T-cell (primary cell): Measurements from ENCODE around the gene ZFP1. TPM values are rescaled to one million over a fixed set of nuclear protein-coding genes. Genes with fewer than 3 reads are reported as not detected.

Source experiments
- ATAC-seq, 4 experiments: fragments of 200-7000 bp in 3 of 4; fragments of 150-1000 bp in 1 of 4; cut with Tn5 transposase; replicated peaks in 1 of 4; 1 replicate in 3 of 4; 2 replicates in 1 of 4; pipeline ENCODE4 v1.10.0; 2021; ENCODE audit warnings: moderate library complexity in 3 of 4, mild to moderate bottlenecking in 2 of 4, moderate number of reproducible peaks in 1 of 4
- CTCF ChIA-PET, 2 donors: fragments of 300-600 bp; sonication (Branson Sonifier 250); formaldehyde crosslinking; loops; one replicate each; lab custom pipeline; 2022; ENCODE audit warnings: antibody characterized with exemption in 2 of 2; lab: Charles Lee
- POLR2A ChIA-PET, 2 donors: fragments of 300-600 bp; sonication (Branson Sonifier 250); formaldehyde crosslinking; loops; one replicate each; lab custom pipeline; 2022; ENCODE audit warnings: antibody characterized with exemption in 2 of 2; lab: Charles Lee
- DNase-seq, 35 experiments: peaks; one replicate each; pipeline versions ENCODE4 v3.0.0 to v3.0.0-alpha.2; 2013 to 2023
- H3K27ac ChIP-seq: one replicate; pipeline ENCODE4 v1.5.1; 2013; ENCODE audit warnings: low read length
- H3K27me3 ChIP-seq, 2 experiments: replicated peaks in 1 of 2; 1 replicate in 1 of 2; 2 replicates in 1 of 2; pipeline versions ENCODE4 v1.6.1 to v1.7.0; 2013; ENCODE audit warnings: low read length in 1 of 2, mixed read lengths in 1 of 2; ENCODE audit not compliant: control insufficient read depth in 2 of 2, insufficient read depth in 2 of 2; ENCODE audit errors: extremely low read depth in 1 of 2
- H3K36me3 ChIP-seq, 2 donors: 1 replicate in 1 of 2; 2 replicates in 1 of 2; pipeline versions ENCODE4 v1.6.1 to v1.7.0; 2013; ENCODE audit warnings: low read length in 1 of 2; ENCODE audit not compliant: control insufficient read depth in 2 of 2, insufficient read depth in 1 of 2; ENCODE audit errors: extremely low read depth in 1 of 2
- H3K4me1 ChIP-seq, 2 experiments: 1 replicate in 1 of 2; 2 replicates in 1 of 2; pipeline versions ENCODE4 v1.6.1 to v1.7.0; 2013; ENCODE audit warnings: low read length in 2 of 2, mixed read lengths in 1 of 2; ENCODE audit not compliant: insufficient read depth in 2 of 2, control insufficient read depth in 1 of 2; ENCODE audit errors: extremely low read depth in 1 of 2
- H3K4me3 ChIP-seq, 2 donors: 1 replicate in 1 of 2; 2 replicates in 1 of 2; pipeline versions ENCODE4 v1.5.1 to v1.7.0; 2013; ENCODE audit warnings: mild to moderate bottlenecking in 2 of 2, low read length in 1 of 2, moderate library complexity in 1 of 2; ENCODE audit not compliant: control insufficient read depth in 1 of 2; ENCODE audit errors: extremely low read depth in 1 of 2
- H3K9me3 ChIP-seq: 2 replicates; pipeline ENCODE4 v1.7.0; 2013
- H3K27ac Mint-ChIP-seq, 2 donors: one replicate each; pipeline ENCODE4 v1.8.0; 2020 to 2021; ENCODE audit warnings: mild to moderate bottlenecking in 2 of 2, mixed read lengths in 2 of 2
- H3K27me3 Mint-ChIP-seq, 2 donors: one replicate each; pipeline ENCODE4 v1.8.0; 2021 to 2022; ENCODE audit warnings: mixed read lengths in 2 of 2
- H3K36me3 Mint-ChIP-seq: one replicate; pipeline ENCODE4 v1.8.0; 2021; ENCODE audit warnings: mixed read lengths
- H3K4me1 Mint-ChIP-seq, 3 donors: one replicate each; pipeline ENCODE4 v1.8.0; 2020 to 2022; ENCODE audit warnings: mixed read lengths in 3 of 3, mild to moderate bottlenecking in 1 of 3
- H3K4me3 Mint-ChIP-seq, 3 donors: one replicate each; pipeline ENCODE4 v1.8.0; 2020 to 2022; ENCODE audit warnings: mild to moderate bottlenecking in 3 of 3, mixed read lengths in 3 of 3, moderate library complexity in 3 of 3
- H3K9me3 Mint-ChIP-seq, 3 donors: one replicate each; pipeline ENCODE4 v1.8.0; 2020 to 2022; ENCODE audit warnings: mixed read lengths in 3 of 3
- WGBS: methylation state at CpG from one replicate; pipeline ENCODE4 v1.1.5; 2013; ENCODE audit warnings: missing lambda C conversion rate; ENCODE audit not compliant: insufficient coverage; 5-methylcytosine and 5-hydroxymethylcytosine counted together
- total RNA-seq, 35 experiments: library from RNA in 6 of 35; stranded (reverse) in 6 of 35; fragments of 120-200 nt in 1 of 35; gene quantifications; one replicate each; pipeline versions ENCODE4 v1.2.1 to v1.2.4 and lab custom pipeline; 2013 to 2026

ZFP1 gene
- total RNA-seq, 5 donors from 2014 or later (not counting 1 experiment from before 2014, with no cell fraction given): 10.1 to 15.6 (median 14.4) TPM

- ATAC-seq (peak; percentile 68 to 80 (median 74)), DNase-seq (peak; percentile 26 to 76 (median 57))
- Mint-ChIP-seq H3K36me3 (no peaks in the 10 kb centered on the region), H3K27ac (peak overlapping the region; percentile 80 to 83), H3K9me3 (no peaks in the 10 kb centered on the region), H3K27me3 (peaks cover 4 to 13% of the 10 kb centered on the region in 2 donors), H3K4me1 (peaks cover 42 to 58% (median 47%) of the 10 kb centered on the region in 3 donors), H3K4me3 (peak overlapping the region; percentile 15 to 60 (median 47))
- CTCF ChIA-PET: interaction anchor here (0.6 to 2.0 kb wide), 6 partner anchors 10 to 124 kb away, joined by 3 to 16 read pairs (median 6); partner anchors contain the start of genes WDR59 (in 1 of the 2) and ZNRF1 (in 1 of the 2)
- peak overlapping the region; percentile 53 for H3K27ac ChIP-seq
- POLR2A ChIA-PET: interaction anchor here in 1 of 2 donors (0.5 kb wide), 1 partner anchor 124 kb away, joined by 6 read pairs; the partner anchor contains the start of gene WDR59
- peaks cover 24 to 62% of the 10 kb centered on the region in 2 experiments for H3K4me1 ChIP-seq
- H3K9me3 ChIP-seq: no peaks in the 10 kb centered on the region
- 47% methylated on average over 19 of the region's 27 CpGs for WGBS
- H3K27me3 ChIP-seq: peaks cover 0 to 33% of the 10 kb centered on the region in 2 experiments
- no peak overlapping the region for H3K4me3 ChIP-seq
- no peaks in the 10 kb centered on the region for H3K36me3 ChIP-seq
Observed at GRCh38 chr16:75108792-75109731, 39.3 kb upstream of the ZFP1 start.

- Histone ChIP-seq H3K9me3 (no peaks in the 10 kb centered on the region), H3K36me3 (no peaks in the 10 kb centered on the region), H3K4me3 (no peak overlapping the region), H3K4me1 (peaks cover 24 to 62% of the 10 kb centered on the region in 2 experiments), H3K27ac (peak overlapping the region; percentile 53), H3K27me3 (peaks cover 0 to 34% of the 10 kb centered on the region in 2 experiments)
- Mint-ChIP-seq H3K4me1 (peaks cover 42 to 58% (median 47%) of the 10 kb centered on the region in 3 donors), H3K4me3 (peak overlapping the region; percentile 15 to 60 (median 47)), H3K27ac (peak overlapping the region; percentile 80 to 83), H3K27me3 (peaks cover 4 to 13% of the 10 kb centered on the region in 2 donors), H3K9me3 (no peaks in the 10 kb centered on the region), H3K36me3 (no peaks in the 10 kb centered on the region)
- CTCF ChIA-PET: interaction anchor here (0.6 to 2.0 kb wide), 5 partner anchors 11 to 125 kb away, joined by 3 to 16 read pairs (median 7); partner anchors contain the start of genes WDR59 (in 1 of the 2) and ZNRF1 (in 1 of the 2)
- POLR2A ChIA-PET: no interaction called here
- WGBS: 73% methylated on average over 4 of the region's 10 CpGs
- ATAC-seq (no peak), DNase-seq (no peak)
Observed at GRCh38 chr16:75109732-75110243, 38.5 kb upstream of the ZFP1 start.

GRCh38 chr16:75110637-75111513 is 37.4 kb upstream of the ZFP1 start:
- ATAC-seq: peak; percentile 76 to 85 (median 80)
- Mint-ChIP-seq H3K9me3 (no peaks in the 10 kb centered on the region), H3K27ac (peak overlapping the region; percentile 83 to 89), H3K4me1 (peaks cover 33 to 47% (median 40%) of the 10 kb centered on the region in 3 donors), H3K36me3 (no peaks in the 10 kb centered on the region), H3K4me3 (peak overlapping the region; percentile 26 to 60 (median 41)), H3K27me3 (peaks cover 4 to 13% of the 10 kb centered on the region in 2 donors)
- Histone ChIP-seq H3K36me3 (no peaks in the 10 kb centered on the region), H3K4me3 (peak overlapping the region in 1 of 2 donors; percentile 25), H3K9me3 (no peaks in the 10 kb centered on the region), H3K27me3 (peaks cover 0 to 34% of the 10 kb centered on the region in 2 experiments), H3K27ac (peak overlapping the region; percentile 26), H3K4me1 (peaks cover 22 to 52% of the 10 kb centered on the region in 2 experiments)
- ChIA-PET CTCF (interaction anchor here (0.6 to 1.7 kb wide), 38 partner anchors 8 to 399 kb away, joined by 3 to 35 read pairs (median 4); partner anchors contain the start of genes WDR59 (in 2 of the 2) and ZNRF1 (in 2 of the 2)), POLR2A (no interaction called here)
- WGBS: 28% methylated on average over 27 of the region's 28 CpGs
- DNase-seq: peak; percentile 51 to 89 (median 74)

GRCh38 chr16:75111514-75111940 is 36.8 kb upstream of the ZFP1 start:
- peaks cover 0 to 34% of the 10 kb centered on the region in 2 experiments for H3K27me3 ChIP-seq
- no peak overlapping the region for H3K4me3 Mint-ChIP-seq

GRCh38 chr16:75111961-75112733 is 36.2 kb upstream of the ZFP1 start:
- Histone ChIP-seq H3K36me3 (no peaks in the 10 kb centered on the region), H3K27me3 (peaks cover 0 to 34% of the 10 kb centered on the region in 2 experiments), H3K4me1 (peaks cover 22 to 45% of the 10 kb centered on the region in 2 experiments), H3K27ac (no peak overlapping the region), H3K4me3 (no peak overlapping the region), H3K9me3 (no peaks in the 10 kb centered on the region)
- WGBS: 48% methylated on average over 22 of the region's 26 CpGs
- ATAC-seq (no peak), DNase-seq (no peak)
- peaks cover 4 to 13% of the 10 kb centered on the region in 2 donors for H3K27me3 Mint-ChIP-seq
- no peaks in the 10 kb centered on the region for H3K9me3 Mint-ChIP-seq
- no peak overlapping the region for H3K27ac Mint-ChIP-seq
- no peak overlapping the region for H3K4me3 Mint-ChIP-seq
- ChIA-PET POLR2A (no interaction called here), CTCF (interaction anchor here (0.6 to 1.7 kb wide), 17 partner anchors 10 to 299 kb away, joined by 3 to 35 read pairs (median 5); partner anchors contain the start of genes ZNRF1 (in 2 of the 2) and WDR59 (in 1 of the 2))
- peaks cover 28 to 38% (median 34%) of the 10 kb centered on the region in 3 donors for H3K4me1 Mint-ChIP-seq
- H3K36me3 Mint-ChIP-seq: no peaks in the 10 kb centered on the region

More at GRCh38 chr16:75111514-75111940, 36.8 kb upstream of the ZFP1 start:
- no peaks in the 10 kb centered on the region for H3K9me3 ChIP-seq
- no peak overlapping the region for H3K4me3 ChIP-seq
- Mint-ChIP-seq H3K27ac (no peak overlapping the region), H3K36me3 (no peaks in the 10 kb centered on the region), H3K9me3 (no peaks in the 10 kb centered on the region), H3K4me1 (peaks cover 28 to 41% (median 34%) of the 10 kb centered on the region in 3 donors), H3K27me3 (peaks cover 4 to 13% of the 10 kb centered on the region in 2 donors)
- no peak for DNase-seq
- H3K4me1 ChIP-seq: peaks cover 22 to 48% of the 10 kb centered on the region in 2 experiments
- no peaks in the 10 kb centered on the region for H3K36me3 ChIP-seq
- CTCF ChIA-PET: interaction anchor here (0.6 to 1.7 kb wide), 34 partner anchors 8 to 302 kb away, joined by 3 to 35 read pairs (median 4); partner anchors contain the start of genes ZNRF1 (in 2 of the 2) and WDR59 (in 1 of the 2)
- POLR2A ChIA-PET: no interaction called here
- WGBS: 36% methylated on average over 5 of the region's 7 CpGs
- ATAC-seq: peak in 3 of 4 experiments; percentile 11 to 25 (median 14)
- H3K27ac ChIP-seq: peak overlapping the region; percentile 26
